GM12865 (cell line): ENCODE results near the gene SLC34A2.

Source experiments
- DNase-seq: peaks from one replicate; pipeline ENCODE4 v3.0.0; 2010; ENCODE audit warnings: low read depth
- H3K4me3 ChIP-seq: 2 replicates; pipeline ENCODE4 v1.5.1; 2011; ENCODE audit warnings: mild to moderate bottlenecking, low read depth, low read length, control low read depth
- CTCF ChIP-seq: IDR thresholded peaks from 2 replicates; pipeline ENCODE4 v1.5.1; 2011; ENCODE audit warnings: low read length, control low read depth, low read depth, inconsistent platforms; ENCODE audit not compliant: insufficient read depth; ENCODE audit errors: missing control alignments

SLC34A2 gene

GRCh38 chr4:25662306-25662705 is 6.7 kb downstream of the SLC34A2 start:
- TF ChIP-seq CTCF, result no peak
- DNase-seq, result no peak
- no peak overlapping the region for H3K4me3 ChIP-seq

DNA sequence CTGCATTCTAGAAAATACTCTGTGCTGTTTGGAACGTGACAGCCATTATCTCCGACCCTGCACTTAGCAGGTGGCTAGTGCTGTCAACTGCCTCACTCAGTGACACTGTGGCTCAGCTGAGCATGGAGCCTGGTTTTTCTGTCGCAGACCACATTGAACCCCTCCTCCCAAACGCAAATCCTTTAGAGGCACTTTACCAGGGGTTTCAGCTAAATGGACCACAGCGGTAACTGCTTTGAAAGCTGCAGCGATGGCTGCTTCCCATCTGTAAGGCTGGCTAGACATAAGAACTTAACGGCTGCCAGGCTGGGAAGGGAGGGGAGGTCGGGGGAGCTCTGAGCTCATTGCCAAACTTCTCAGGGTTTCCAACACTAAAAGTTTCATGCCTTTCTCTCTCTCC is 8.1 kb downstream of the SLC34A2 start:
- no peak for TF ChIP-seq CTCF
- no peak overlapping the region for H3K4me3 ChIP-seq
- no peak for DNase-seq

GRCh38 chr4:25666031-25666630 is 10.5 kb downstream of the SLC34A2 start:
- DNase-seq, result no peak
- no peak for TF ChIP-seq CTCF

DNA sequence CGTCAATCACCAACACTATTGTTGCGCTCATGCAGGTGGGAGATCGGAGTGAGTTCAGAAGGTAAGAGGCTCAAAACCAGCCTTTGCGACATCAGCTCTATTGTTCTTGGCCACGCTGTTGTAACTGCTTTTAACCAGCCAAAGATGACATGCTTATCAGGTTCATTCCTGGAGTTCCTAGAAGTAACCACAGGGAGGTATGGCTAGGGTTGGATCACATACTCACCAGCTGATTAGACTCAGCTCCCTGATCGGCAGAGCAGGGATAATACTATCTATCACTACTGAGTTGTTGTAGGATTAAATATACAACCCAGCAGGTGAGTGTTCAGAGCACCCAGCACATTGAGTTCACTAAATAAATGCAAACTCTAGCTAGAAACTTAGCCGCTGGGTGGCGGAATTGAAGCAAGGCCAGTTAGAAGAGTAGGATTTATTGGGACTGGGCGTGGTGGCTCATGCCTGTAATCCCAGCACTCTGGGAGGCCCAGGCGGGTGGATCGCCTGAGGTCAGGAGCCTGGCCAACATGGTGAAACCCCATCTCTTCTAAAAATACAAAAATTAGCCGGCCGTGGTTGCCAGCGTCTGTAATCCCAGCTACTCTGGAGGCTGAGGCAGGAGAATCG is 12.4 kb downstream of the SLC34A2 start:
- TF ChIP-seq CTCF, result no peak
- H3K4me3 ChIP-seq, result no peak overlapping the region
- DNase-seq, result no peak

More at GRCh38 chr4:25666031-25666630, 10.5 kb downstream of the SLC34A2 start:
- no peak overlapping the region for H3K4me3 ChIP-seq

GRCh38 chr4:25670991-25671390 is 15.3 kb downstream of the SLC34A2 start:
- TF ChIP-seq CTCF, result no peak
- no peak overlapping the region for H3K4me3 ChIP-seq

DNA sequence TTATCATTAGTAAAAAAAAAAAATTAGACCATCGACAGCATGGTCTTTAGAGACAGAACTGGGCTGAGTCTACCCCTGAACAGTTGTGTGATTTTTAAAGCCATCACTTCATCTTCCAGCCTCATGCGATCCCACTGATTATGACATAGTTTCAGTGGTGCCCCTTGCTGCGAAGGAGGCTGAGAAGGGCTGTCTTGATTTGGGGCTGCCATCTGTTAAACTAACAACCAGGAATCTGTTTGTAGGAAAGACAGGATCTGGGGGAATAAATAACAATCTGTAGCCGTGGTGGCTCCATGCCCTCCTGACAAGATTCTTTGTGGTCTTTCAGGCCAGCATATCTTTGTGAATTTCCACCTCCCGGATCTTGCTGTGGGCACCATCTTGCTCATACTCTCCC is 17.1 kb downstream of the SLC34A2 start:
- TF ChIP-seq CTCF, result no peak
- H3K4me3 ChIP-seq, result no peak overlapping the region
- no peak for DNase-seq

More at GRCh38 chr4:25670991-25671390, 15.3 kb downstream of the SLC34A2 start:
- no peak for DNase-seq

DNA sequence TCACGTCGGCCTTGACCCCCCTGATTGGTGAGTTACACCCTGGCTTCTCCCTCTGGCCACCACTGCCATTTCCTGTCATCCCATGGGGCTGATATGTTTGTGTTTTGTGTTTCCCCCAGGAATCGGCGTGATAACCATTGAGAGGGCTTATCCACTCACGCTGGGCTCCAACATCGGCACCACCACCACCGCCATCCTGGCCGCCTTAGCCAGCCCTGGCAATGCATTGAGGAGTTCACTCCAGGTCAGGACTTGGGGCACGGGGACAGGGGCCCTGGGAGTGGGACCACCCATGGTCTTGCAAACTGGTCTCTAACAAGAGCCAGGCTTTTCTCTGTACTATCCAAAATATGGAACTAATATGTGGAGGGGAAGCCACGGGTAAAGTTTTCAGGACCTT is 18.7 kb downstream of the SLC34A2 start:
- H3K4me3 ChIP-seq, result no peak overlapping the region
- no peak for TF ChIP-seq CTCF

More for the DNA sequence above, 18.7 kb downstream of the SLC34A2 start:
- no peak for DNase-seq
